Measurements from ENCODE around the gene BSDC1.

Gene BSDC1

GRCh38 chr1:32394890-32395432 lies 720 bp upstream of the BSDC1 start:
- DNase-seq (ENCODE audit: low read depth in 2 of 2) = no peak

- peak; percentile 2 for DNase-seq (ENCODE audit: low read depth in 2 of 2)
Measured at GRCh38 chr1:32393832-32394140, 455 bp downstream of the BSDC1 start.

GRCh38 chr1:32393136-32393535 lies 1.1 kb downstream of the BSDC1 start:
- DNase-seq (ENCODE audit: low read depth in 2 of 2) = no peak

- DNase-seq (ENCODE audit: low read depth in 2 of 2) = no peak
Measured at GRCh38 chr1:32392325-32392724, 1.9 kb downstream of the BSDC1 start.

GRCh38 chr1:32390904-32391870 lies 3.1 kb downstream of the BSDC1 start:
- DNase-seq (ENCODE audit: low read depth in 2 of 2) = no peak

GRCh38 chr1:32388641-32389040 lies 5.6 kb downstream of the BSDC1 start:
- no peak for DNase-seq (ENCODE audit: low read depth in 2 of 2)

- no peak for DNase-seq (ENCODE audit: low read depth in 2 of 2)
Measured at GRCh38 chr1:32386676-32387392, 7.4 kb downstream of the BSDC1 start.

GRCh38 chr1:32380057-32380456 lies 14.2 kb downstream of the BSDC1 start:
- DNase-seq (ENCODE audit: low read depth in 2 of 2) = no peak

- DNase-seq (ENCODE audit: low read depth in 2 of 2) = no peak
Measured at GRCh38 chr1:32377541-32378220, 16.6 kb downstream of the BSDC1 start.

GRCh38 chr1:32376199-32376598 lies 18.0 kb downstream of the BSDC1 start:
- no peak for DNase-seq (ENCODE audit: low read depth in 2 of 2)

GRCh38 chr1:32373996-32374592 lies 20.1 kb downstream of the BSDC1 start:
- no peak for DNase-seq (ENCODE audit: low read depth in 2 of 2)

GRCh38 chr1:32372149-32372756 lies 22.0 kb downstream of the BSDC1 start:
- DNase-seq (ENCODE audit: low read depth in 2 of 2) = no peak

GRCh38 chr1:32367912-32368635 lies 26.2 kb downstream of the BSDC1 start:
- DNase-seq (ENCODE audit: low read depth in 2 of 2) = no peak

- no peak for DNase-seq (ENCODE audit: low read depth in 2 of 2)
Measured at GRCh38 chr1:32365445-32365844, 28.8 kb downstream of the BSDC1 start.

- DNase-seq (ENCODE audit: low read depth in 2 of 2) = no peak
Measured at GRCh38 chr1:32364836-32365235, 29.4 kb downstream of the BSDC1 start.

GRCh38 chr1:32363713-32364112 lies 30.5 kb downstream of the BSDC1 start:
- DNase-seq (ENCODE audit: low read depth in 2 of 2) = no peak

GRCh38 chr1:32362474-32363313 lies 31.5 kb downstream of the BSDC1 start, which contains the start of the genes FAM229A and TSSK3:
FAM229A (minus strand) TSS chr1:32362485; CDS start chr1:32362091, 394 bp downstream.
TSSK3 (plus strand) TSS chr1:32362539; CDS start chr1:32362702, 163 bp downstream.
- no peak for DNase-seq (ENCODE audit: low read depth in 2 of 2)

- no peak for DNase-seq (ENCODE audit: low read depth in 2 of 2)
Measured at GRCh38 chr1:32361674-32362473, 32.4 kb downstream of the BSDC1 start.

- no peak for DNase-seq (ENCODE audit: low read depth in 2 of 2)
Measured at GRCh38 chr1:32361308-32361673, 33.0 kb downstream of the BSDC1 start.
